ENCODE results near the gene CYP4F22.

DNA sequence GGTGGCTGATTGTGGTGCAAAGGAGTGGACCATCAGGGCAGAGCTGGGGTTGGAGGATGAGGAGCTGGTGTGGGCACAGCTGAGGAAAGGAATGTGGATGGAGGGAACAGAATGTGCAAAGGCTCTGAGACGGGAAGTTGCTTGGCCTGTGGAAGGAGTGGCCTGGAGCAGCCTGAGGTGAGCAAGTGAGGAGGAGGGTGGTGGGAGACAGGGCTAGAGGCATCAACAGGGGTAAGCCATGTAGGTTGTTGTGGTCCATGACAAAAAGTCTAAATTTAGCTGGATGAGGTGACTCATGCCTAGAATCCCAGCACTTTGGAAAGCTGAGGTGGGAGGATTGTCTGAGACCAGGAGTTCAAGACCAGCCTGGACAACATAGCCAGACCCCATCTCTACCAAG, 9.5 kb downstream of the CYP4F22 start:
- no peak for TF ChIP-seq GATA3 (IDR thresholded peaks at IDR 0.05; ENCODE audit: low read depth, low read length)
- TF ChIP-seq GATA2 (IDR thresholded peaks at IDR 0.05; ENCODE audit: low read depth, low read length), result no peak
